ENCODE results near the gene MYL5.
"Not testable (repeated sequence)": the region's sequence is repeated elsewhere in the genome, so short reads cannot be mapped to it uniquely, and the experiment has no call there.

Gene MYL5

GRCh38 chr4:656436-657337 lies 17.7 kb upstream of the MYL5 start:
- no peak for DNase-seq (ENCODE audit: low spot score)

DNA sequence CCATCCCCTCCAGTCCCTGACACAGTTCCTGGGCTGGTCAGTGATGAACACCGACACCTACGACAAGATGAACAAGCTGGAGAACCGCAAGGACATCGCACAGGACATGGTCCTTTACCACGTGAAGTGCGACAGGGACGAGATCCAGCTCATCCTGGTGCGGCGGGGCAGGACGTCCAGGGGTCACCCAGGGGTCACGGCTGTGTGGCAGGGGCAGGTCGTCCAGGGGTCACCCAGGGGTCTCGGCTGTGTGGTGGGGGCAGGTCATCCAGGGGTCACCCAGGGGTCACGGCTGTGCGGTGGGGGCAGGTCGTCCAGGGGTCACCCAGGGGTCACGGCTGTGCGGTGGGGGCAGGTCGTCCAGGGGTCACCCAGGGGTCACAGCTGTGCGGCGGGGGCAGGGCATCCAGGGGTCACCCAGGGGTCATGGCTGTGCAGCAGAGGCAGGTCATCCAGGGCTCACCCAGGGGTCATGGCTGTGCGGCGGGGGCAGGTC lies 17.0 kb upstream of the MYL5 start:
- no peak for DNase-seq (ENCODE audit: low spot score)

GRCh38 chr4:657834-658667 lies 16.3 kb upstream of the MYL5 start:
- no peak for DNase-seq (ENCODE audit: low spot score)

- no peak for DNase-seq (ENCODE audit: low spot score)
Observed at GRCh38 chr4:658681-659667, 15.4 kb upstream of the MYL5 start.

- DNase-seq (ENCODE audit: low spot score), result no peak
Observed at GRCh38 chr4:659851-660250, 14.5 kb upstream of the MYL5 start.

GRCh38 chr4:660401-660800 lies 13.9 kb upstream of the MYL5 start:
- DNase-seq (ENCODE audit: low spot score), result no peak

DNA sequence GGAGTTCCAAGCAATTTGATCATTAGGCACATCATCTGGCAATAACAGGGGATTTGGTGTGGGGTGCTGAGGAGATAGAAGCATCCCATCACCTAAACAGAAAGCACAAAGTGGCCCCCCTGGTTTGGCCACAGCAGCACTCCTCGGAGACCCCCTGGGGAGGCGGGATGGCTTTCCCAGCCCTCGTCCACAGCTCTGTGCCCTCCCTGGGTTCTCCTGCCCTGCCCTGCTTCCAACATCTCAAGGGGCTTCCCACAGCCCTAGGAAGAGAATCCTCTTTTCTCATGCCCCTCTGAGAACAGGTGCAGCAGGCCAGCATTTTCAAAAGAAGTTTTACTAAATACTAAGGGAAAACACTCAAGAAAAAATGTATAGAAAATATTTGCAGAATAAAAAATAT lies 13.1 kb upstream of the MYL5 start:
- no peak for DNase-seq (ENCODE audit: low spot score)

- DNase-seq (ENCODE audit: low spot score), result no peak
Observed at GRCh38 chr4:661881-662761, 12.2 kb upstream of the MYL5 start.

DNA sequence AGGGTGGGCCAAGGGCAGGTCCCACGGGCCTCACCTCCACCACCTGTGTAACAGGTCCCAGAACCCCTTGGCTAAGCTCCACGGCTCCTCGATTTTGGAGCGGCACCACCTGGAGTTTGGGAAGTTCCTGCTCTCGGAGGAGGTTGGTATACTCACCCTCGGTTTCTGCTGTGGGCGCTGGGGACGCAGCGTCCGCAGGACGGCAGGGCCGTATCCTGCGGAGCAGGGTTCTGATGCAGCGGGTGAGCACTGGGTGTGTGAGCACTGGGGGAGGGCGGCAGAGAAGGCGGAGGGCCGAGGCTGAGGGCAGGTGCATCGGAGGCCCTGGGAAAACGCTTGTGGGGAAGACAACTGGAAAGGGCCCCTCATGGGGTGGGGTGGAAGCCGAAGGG lies 11.3 kb upstream of the MYL5 start:
- DNase-seq (ENCODE audit: low spot score), result no peak

GRCh38 chr4:663438-664428 lies 10.6 kb upstream of the MYL5 start:
- DNase-seq (ENCODE audit: low spot score), result no peak

GRCh38 chr4:664713-665231 lies 9.6 kb upstream of the MYL5 start:
- DNase-seq (ENCODE audit: low spot score), result no peak

- DNase-seq (ENCODE audit: low spot score), result no peak
Observed at GRCh38 chr4:665381-665750, 9.0 kb upstream of the MYL5 start.

DNA sequence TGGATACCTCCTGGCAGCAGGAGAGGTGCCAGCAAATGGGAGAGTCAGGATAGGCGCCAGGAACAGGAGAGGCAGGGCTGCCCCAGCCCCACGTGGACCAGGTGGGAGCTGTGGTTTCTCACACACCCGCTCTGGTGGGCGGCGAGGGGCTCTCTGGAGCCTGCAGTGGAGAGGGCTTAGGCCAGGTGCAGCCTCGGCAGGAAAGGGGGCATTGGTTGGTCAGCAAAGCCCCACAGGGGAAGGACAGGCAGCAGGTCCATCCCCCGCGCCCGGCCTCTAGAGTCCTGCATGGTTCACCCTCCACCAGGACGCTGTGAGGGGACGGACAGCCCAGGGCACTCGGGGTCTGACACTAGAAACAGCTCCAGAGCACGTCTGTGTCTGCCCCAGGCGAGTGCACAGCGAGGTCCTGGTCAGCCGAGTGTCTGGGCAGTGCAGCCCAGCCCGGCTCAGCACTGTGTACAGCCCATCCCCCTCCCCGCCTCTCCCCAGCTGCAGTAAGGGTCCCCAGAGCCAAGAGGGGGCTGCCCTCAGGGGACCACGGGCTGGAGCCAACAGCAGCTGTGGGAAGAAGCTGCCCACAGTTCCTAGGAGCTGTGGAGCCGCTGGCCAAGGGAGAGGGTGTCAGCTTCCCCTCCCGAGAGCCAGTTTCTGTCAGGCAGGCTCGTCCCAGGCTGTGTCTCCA lies 8.4 kb upstream of the MYL5 start:
- no peak for DNase-seq (ENCODE audit: low spot score)

GRCh38 chr4:666436-666810 lies 7.9 kb upstream of the MYL5 start:
- DNase-seq (ENCODE audit: low spot score), result no peak

- no peak for DNase-seq (ENCODE audit: low spot score)
Observed at GRCh38 chr4:666822-667544, 7.4 kb upstream of the MYL5 start.

DNA sequence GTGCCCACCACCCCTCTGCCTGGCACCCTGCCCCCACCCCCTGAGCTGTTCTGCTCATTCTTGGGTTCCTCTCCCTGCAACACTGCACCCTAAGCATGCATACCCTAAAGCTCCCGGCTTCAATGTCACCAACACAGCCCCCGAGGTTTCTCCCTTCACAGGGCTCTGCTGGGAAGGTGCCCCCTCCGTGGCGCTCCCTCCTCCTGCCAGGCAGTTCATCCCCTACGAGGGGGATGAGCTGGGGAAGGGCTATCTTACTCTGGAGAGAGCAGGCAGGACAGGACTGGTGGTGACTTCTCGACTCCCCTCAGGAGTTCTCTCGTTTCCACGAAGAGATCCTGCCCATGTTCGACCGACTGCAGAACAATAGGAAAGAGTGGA lies 6.8 kb upstream of the MYL5 start:
- DNase-seq (ENCODE audit: low spot score), result no peak

GRCh38 chr4:668219-668618 lies 6.1 kb upstream of the MYL5 start:
- DNase-seq (ENCODE audit: low spot score), result not testable (repeated sequence)

Data from COLO829 (cell line).